ENCODE data around the gene WSCD1.

Gene WSCD1

GRCh38 chr17:6071528-6072065 lies 1.4 kb downstream of the WSCD1 start:
- TF ChIP-seq, protein P1, sequence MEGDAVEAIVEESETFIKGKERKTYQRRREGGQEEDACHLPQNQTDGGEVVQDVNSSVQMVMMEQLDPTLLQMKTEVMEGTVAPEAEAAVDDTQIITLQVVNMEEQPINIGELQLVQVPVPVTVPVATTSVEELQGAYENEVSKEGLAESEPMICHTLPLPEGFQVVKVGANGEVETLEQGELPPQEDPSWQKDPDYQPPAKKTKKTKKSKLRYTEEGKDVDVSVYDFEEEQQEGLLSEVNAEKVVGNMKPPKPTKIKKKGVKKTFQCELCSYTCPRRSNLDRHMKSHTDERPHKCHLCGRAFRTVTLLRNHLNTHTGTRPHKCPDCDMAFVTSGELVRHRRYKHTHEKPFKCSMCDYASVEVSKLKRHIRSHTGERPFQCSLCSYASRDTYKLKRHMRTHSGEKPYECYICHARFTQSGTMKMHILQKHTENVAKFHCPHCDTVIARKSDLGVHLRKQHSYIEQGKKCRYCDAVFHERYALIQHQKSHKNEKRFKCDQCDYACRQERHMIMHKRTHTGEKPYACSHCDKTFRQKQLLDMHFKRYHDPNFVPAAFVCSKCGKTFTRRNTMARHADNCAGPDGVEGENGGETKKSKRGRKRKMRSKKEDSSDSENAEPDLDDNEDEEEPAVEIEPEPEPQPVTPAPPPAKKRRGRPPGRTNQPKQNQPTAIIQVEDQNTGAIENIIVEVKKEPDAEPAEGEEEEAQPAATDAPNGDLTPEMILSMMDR (IDR thresholded peaks at IDR 0.05) = no peak

GRCh38 chr17:6072157-6072556 lies 2.0 kb downstream of the WSCD1 start:
- TF ChIP-seq, protein P1 (IDR thresholded peaks at IDR 0.05) = no peak

DNA sequence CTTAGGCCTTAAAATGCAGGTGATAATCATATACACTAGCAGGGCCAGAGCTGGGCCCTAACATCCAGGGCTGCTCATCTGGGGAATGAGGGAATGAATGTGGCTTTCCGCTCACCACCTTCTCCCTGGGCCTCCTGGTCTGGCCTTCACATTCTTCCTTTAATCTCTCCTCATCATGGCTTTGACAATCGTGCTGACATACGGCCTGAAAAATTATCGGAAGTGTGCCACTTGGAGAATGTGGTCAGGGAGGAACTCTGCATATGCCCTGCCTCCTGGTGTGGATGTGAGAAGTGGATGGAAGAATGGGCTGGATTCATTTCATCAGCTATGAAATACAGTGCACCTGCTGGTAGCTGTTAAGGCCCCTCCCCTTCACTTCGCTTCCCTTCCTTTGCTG lies 2.4 kb downstream of the WSCD1 start:
- TF ChIP-seq, protein P1 (IDR thresholded peaks at IDR 0.05) = no peak

- TF ChIP-seq, protein P1 (IDR thresholded peaks at IDR 0.05) = no peak
Observed at GRCh38 chr17:6073620-6074019, 3.4 kb downstream of the WSCD1 start.

- TF ChIP-seq, protein P1 (IDR thresholded peaks at IDR 0.05) = no peak
Observed at GRCh38 chr17:6075050-6075449, 4.9 kb downstream of the WSCD1 start.

DNA sequence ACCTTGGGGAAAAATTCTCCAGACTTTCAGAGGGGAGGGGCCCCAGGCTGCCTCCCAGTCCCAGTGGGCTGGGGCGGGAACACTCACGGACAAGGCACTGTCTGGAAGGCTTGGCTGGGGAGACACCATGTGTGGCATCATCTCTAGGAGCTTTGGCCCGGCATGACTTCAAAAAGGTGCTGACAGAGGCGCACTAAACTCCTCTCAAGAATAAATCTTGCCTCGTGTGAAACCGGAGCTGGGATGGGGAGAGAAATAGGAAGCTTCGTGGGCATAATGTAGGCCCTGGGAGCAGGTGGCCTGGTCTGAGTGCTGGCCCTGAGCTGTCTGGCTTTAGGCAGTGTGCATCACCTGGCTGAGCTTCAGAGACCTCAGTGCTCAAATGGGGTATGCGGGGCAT lies 5.7 kb downstream of the WSCD1 start:
- TF ChIP-seq, protein P1 (IDR thresholded peaks at IDR 0.05) = no peak

- TF ChIP-seq, protein P1 (IDR thresholded peaks at IDR 0.05) = no peak
Observed at GRCh38 chr17:6077752-6078151, 7.6 kb downstream of the WSCD1 start.

GRCh38 chr17:6078458-6078871 lies 8.3 kb downstream of the WSCD1 start:
- TF ChIP-seq, protein P1 (IDR thresholded peaks at IDR 0.05) = no peak

Data from LNCAP (cell line).